ENCODE data around the gene SPACA6.
A peak's percentile ranks its signal among the peaks of the same experiment; 100 is the strongest.
"Not testable (repeated sequence)": the region's sequence is repeated elsewhere in the genome, so short reads cannot be mapped to it uniquely, and the experiment has no call there.

SPACA6 gene, protein sequence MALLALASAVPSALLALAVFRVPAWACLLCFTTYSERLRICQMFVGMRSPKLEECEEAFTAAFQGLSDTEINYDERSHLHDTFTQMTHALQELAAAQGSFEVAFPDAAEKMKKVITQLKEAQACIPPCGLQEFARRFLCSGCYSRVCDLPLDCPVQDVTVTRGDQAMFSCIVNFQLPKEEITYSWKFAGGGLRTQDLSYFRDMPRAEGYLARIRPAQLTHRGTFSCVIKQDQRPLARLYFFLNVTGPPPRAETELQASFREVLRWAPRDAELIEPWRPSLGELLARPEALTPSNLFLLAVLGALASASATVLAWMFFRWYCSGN

DNA sequence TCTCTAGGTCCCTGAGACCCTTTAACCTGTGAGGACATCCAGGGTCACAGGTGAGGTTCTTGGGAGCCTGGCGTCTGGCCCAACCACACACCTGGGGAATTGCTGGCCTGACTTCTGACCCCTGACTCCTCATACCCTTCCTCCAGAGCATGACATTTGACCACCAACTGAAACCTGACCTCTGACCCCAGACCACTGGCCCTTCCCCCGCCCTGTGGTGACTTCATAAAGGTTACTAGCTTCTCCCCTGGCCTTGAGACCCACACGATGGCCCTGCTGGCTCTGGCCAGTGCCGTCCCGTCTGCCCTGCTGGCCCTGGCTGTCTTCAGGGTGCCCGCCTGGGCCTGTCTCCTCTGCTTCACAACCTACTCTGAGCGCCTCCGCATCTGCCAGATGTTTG, at the start of gene SPACA6:
Gene SPACA6 (plus strand): TSS at position 71 of the 400 bp plus-strand sequence. CDS start 197 bp downstream, at position 268.
- Histone ChIP-seq H3K4me1 (ENCODE audit: control insufficient read depth, insufficient read depth, low read length) (peaks cover 35% of the 10 kb centered on the region), H3K36me3 (ENCODE audit: control insufficient read depth in 2 of 2, insufficient read depth in 2 of 2, low read length in 2 of 2) (peaks cover 20 to 49% of the 10 kb centered on the region in 2 donors), H3K27ac (ENCODE audit: low read length) (peak within 1 kb of the TSS; percentile 60), H3K4me3 (ENCODE audit: low read length in 2 of 2) (peak within 1 kb of the TSS; percentile 92 to 95), H3K9me3 (ENCODE audit: control insufficient read depth in 2 of 2, low read length in 2 of 2) (no peaks in the 10 kb centered on the region), H3K27me3 (ENCODE audit: control insufficient read depth in 1 of 2, insufficient read depth in 2 of 2, low read length in 2 of 2) (no peaks in the 10 kb centered on the region), H3K9ac (ENCODE audit: low read length in 2 of 2) (peak within 1 kb of the TSS; percentile 13 to 63)

DNA sequence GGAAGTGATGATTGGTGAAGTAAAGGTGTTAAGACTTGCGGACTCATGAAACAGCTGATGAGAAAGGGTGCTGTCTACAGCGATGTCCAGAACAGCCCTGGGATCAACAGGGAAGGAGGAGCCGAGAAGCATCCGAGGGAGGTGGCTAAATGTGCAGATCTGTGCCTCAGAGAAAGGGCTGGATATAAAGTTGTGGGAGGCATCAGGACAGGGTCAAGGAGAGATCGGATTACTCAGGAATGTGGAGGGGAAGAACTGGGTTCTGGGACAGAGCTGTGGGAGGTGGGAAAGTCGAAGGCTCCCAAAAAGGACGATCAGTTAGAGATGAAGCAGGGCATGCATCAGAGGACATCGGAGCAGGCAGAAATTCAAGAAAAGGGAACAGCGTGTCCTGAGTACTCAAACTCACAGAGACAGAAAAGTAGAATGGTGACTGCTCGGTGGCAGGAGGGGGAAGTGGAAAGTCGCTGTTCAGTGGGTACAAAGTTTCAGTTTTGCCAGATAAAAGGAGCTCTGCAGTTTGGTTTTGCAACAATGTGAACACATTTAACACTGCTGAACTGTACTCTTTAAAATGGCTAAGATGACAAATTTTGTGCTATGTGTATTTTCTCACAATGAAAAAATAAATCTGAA, 48.4 kb upstream of the SPACA6 start:
- peaks cover 0 to 4% of the 10 kb centered on the region in 2 donors for H3K27me3 ChIP-seq (ENCODE audit: control insufficient read depth in 1 of 2, insufficient read depth in 2 of 2, low read length in 2 of 2)
- no peak overlapping the region for H3K27ac ChIP-seq (ENCODE audit: low read length)
- H3K4me1 ChIP-seq (ENCODE audit: control insufficient read depth, insufficient read depth, low read length): no peaks in the 10 kb centered on the region
- H3K36me3 ChIP-seq (ENCODE audit: control insufficient read depth in 2 of 2, insufficient read depth in 2 of 2, low read length in 2 of 2): no peaks in the 10 kb centered on the region
- no peak overlapping the region for H3K9ac ChIP-seq (ENCODE audit: low read length in 2 of 2)
- H3K9me3 ChIP-seq (ENCODE audit: control insufficient read depth in 2 of 2, low read length in 2 of 2): no peaks in the 10 kb centered on the region
- no peak overlapping the region for H3K4me3 ChIP-seq (ENCODE audit: low read length in 2 of 2)

DNA sequence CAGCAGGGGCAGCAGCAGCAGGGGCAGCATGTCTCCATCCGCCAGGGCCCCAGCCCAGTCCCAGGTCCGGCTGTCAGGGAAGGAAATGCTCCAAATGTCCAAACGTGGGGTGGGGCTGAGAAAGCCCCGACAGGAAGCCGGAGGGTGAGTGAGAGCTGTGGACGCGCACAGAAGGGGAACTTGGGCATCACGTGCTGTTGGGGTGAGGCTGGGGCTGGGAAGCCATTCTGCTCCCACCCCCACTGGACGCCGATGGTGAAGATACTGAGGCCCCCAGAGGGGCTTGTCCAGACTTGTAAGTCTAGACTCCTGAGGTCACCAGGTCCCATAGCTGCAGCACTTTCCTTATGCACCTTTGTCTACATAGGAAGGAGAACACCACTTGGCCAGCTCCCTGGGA, 46.4 kb upstream of the SPACA6 start, which contains the start of gene SIGLEC14:
Gene SIGLEC14 (minus strand): TSS at position 96 of the 400 bp plus-strand sequence. CDS start 66 bp downstream, at position 30.
- not testable (repeated sequence) for H3K27ac ChIP-seq (ENCODE audit: low read length)

DNA sequence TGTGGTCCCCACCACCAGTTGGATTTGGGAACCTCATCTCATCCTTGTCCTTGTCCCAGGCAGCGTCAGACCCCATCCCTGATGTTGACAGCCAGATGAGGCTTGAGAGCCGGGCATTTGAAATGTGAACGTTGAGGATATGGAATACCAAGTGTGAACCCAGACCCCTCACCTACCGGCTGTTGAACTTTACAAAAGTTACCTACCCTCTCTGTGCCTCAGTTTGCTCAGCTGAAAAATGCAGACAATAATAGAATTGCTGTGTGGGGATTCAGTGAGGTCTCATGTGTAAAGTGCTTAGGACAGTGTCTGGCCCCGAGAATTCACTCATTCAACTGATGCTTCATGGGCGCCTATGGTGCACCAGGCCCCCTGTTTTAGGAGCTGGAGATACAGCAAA, 45.8 kb upstream of the SPACA6 start:
- Histone ChIP-seq H3K9me3 (ENCODE audit: control insufficient read depth in 2 of 2, low read length in 2 of 2) (no peaks in the 10 kb centered on the region), H3K4me1 (ENCODE audit: control insufficient read depth, insufficient read depth, low read length) (no peaks in the 10 kb centered on the region), H3K9ac (ENCODE audit: low read length in 2 of 2) (no peak overlapping the region), H3K36me3 (ENCODE audit: control insufficient read depth in 2 of 2, insufficient read depth in 2 of 2, low read length in 2 of 2) (no peaks in the 10 kb centered on the region), H3K4me3 (ENCODE audit: low read length in 2 of 2) (no peak overlapping the region), H3K27ac (ENCODE audit: low read length) (no peak overlapping the region), H3K27me3 (ENCODE audit: control insufficient read depth in 1 of 2, insufficient read depth in 2 of 2, low read length in 2 of 2) (peaks cover 0 to 6% of the 10 kb centered on the region in 2 donors)

More for the DNA sequence above, 46.4 kb upstream of the SPACA6 start, which contains the start of gene SIGLEC14:
- not testable (repeated sequence) for H3K4me3 ChIP-seq (ENCODE audit: low read length in 2 of 2); H3K27me3 ChIP-seq (ENCODE audit: control insufficient read depth in 1 of 2, insufficient read depth in 2 of 2, low read length in 2 of 2); H3K36me3 ChIP-seq (ENCODE audit: control insufficient read depth in 2 of 2, insufficient read depth in 2 of 2, low read length in 2 of 2); H3K9ac ChIP-seq (ENCODE audit: low read length in 2 of 2); H3K4me1 ChIP-seq (ENCODE audit: control insufficient read depth, insufficient read depth, low read length); H3K9me3 ChIP-seq (ENCODE audit: control insufficient read depth in 2 of 2, low read length in 2 of 2)

DNA sequence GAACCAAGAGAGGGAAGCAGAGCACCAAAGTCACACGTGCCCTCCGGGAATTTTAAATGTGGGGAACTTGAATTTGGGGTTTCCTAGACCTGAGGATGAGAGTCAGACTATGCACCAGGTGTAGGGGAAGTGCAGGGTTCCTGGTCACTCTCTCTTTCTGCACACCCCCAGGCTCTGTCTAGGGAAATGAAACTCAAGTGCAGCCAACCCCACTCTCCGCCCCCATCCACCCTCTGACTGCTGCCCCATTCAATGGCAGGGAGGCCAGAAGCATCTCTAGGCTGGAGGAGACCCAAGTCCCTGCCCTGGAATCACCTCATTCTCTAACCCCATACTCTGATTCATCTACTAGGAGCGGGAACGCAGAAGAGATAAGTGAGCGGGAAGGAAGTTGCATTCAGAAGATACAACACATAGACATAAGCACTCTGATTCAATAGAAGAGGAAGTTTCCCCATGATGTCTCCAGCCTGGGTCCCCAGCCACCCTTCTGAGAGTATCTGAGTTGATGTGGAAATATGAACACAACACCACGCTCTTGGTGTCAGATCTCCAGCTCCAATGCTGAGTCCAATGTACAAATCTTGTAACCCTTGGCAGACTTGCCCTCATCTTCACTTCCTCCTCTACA, 41.8 kb upstream of the SPACA6 start:
- Histone ChIP-seq H3K9ac (ENCODE audit: low read length in 2 of 2) (no peak overlapping the region), H3K27me3 (ENCODE audit: control insufficient read depth in 1 of 2, insufficient read depth in 2 of 2, low read length in 2 of 2) (peaks cover 0 to 7% of the 10 kb centered on the region in 2 donors), H3K4me1 (ENCODE audit: control insufficient read depth, insufficient read depth, low read length) (no peaks in the 10 kb centered on the region), H3K27ac (ENCODE audit: low read length) (no peak overlapping the region), H3K9me3 (ENCODE audit: control insufficient read depth in 2 of 2, low read length in 2 of 2) (no peaks in the 10 kb centered on the region), H3K4me3 (ENCODE audit: low read length in 2 of 2) (no peak overlapping the region), H3K36me3 (ENCODE audit: control insufficient read depth in 2 of 2, insufficient read depth in 2 of 2, low read length in 2 of 2) (no peaks in the 10 kb centered on the region)

DNA sequence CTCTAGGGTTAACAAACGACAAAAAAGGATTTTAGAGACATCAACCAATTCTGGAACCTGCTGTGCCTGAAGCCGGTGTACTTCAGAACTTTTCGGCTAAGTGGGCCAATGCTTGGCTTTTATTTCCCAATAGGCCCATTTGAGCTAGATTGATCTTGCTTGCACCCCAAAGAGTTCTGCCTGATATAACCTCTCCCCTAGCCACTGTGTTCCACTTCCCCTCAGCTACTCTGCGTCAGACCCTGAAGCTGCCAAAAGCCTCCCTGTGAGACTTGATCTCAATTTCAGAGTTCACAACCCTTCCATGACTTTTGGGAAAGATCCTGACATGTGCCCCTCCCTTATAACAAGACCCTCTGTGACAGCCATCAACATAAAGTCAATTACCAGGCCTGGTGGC, 40.9 kb upstream of the SPACA6 start:
- H3K4me1 ChIP-seq (ENCODE audit: control insufficient read depth, insufficient read depth, low read length): no peaks in the 10 kb centered on the region
- no peaks in the 10 kb centered on the region for H3K36me3 ChIP-seq (ENCODE audit: control insufficient read depth in 2 of 2, insufficient read depth in 2 of 2, low read length in 2 of 2)
- H3K9me3 ChIP-seq (ENCODE audit: control insufficient read depth in 2 of 2, low read length in 2 of 2): no peaks in the 10 kb centered on the region
- H3K9ac ChIP-seq (ENCODE audit: low read length in 2 of 2): no peak overlapping the region
- no peak overlapping the region for H3K4me3 ChIP-seq (ENCODE audit: low read length in 2 of 2)
- H3K27me3 ChIP-seq (ENCODE audit: control insufficient read depth in 1 of 2, insufficient read depth in 2 of 2, low read length in 2 of 2): peaks cover 0 to 5% of the 10 kb centered on the region in 2 donors
- no peak overlapping the region for H3K27ac ChIP-seq (ENCODE audit: low read length)

DNA sequence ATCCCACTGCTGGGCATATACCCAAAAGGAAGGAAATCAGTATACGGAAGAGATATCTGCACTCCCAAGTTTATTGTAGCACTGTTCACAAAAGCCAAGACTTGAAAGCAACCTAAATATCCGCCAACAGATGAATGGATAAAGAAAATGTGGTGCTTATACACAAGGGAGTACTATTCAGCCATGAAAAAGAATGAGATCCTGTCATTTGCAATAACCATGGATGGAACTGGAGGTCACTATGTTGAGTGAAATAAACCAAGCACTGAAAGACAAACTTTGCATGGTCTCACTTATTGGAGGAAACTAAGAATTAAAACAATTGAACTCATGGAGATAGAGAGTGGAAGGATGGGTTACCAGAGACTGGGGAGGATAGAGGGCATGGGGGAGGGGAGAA, 40.0 kb upstream of the SPACA6 start:
- no peak overlapping the region for H3K4me3 ChIP-seq (ENCODE audit: low read length in 2 of 2)
- H3K27me3 ChIP-seq (ENCODE audit: control insufficient read depth in 1 of 2, insufficient read depth in 2 of 2, low read length in 2 of 2): peaks cover 0 to 3% of the 10 kb centered on the region in 2 donors
- no peaks in the 10 kb centered on the region for H3K36me3 ChIP-seq (ENCODE audit: control insufficient read depth in 2 of 2, insufficient read depth in 2 of 2, low read length in 2 of 2)
- H3K4me1 ChIP-seq (ENCODE audit: control insufficient read depth, insufficient read depth, low read length): no peaks in the 10 kb centered on the region
- H3K9me3 ChIP-seq (ENCODE audit: control insufficient read depth in 2 of 2, low read length in 2 of 2): no peaks in the 10 kb centered on the region
- H3K27ac ChIP-seq (ENCODE audit: low read length): no peak overlapping the region
- H3K9ac ChIP-seq (ENCODE audit: low read length in 2 of 2): no peak overlapping the region

DNA sequence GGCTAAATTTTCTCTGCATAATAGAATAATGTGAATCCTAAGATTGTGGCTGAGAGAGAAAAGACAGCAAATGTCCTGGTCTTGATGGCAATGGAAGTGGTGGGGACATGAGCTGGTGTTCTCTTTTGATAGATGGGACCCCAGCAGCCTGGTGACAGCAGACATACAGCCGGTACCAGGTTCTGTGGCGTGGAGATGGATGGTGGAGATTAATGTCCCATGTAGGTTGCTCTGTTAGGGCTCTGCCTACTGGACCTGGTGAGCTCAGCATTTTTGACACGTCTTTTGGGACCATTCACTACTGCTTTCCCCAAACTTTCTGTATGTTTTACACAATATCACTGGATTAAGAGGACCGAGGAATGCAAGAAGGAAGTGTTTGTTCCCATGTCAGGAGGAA, 38.3 kb upstream of the SPACA6 start:
- peaks cover 0 to 3% of the 10 kb centered on the region in 2 donors for H3K27me3 ChIP-seq (ENCODE audit: control insufficient read depth in 1 of 2, insufficient read depth in 2 of 2, low read length in 2 of 2)
- no peak overlapping the region for H3K27ac ChIP-seq (ENCODE audit: low read length)
- no peak overlapping the region for H3K4me3 ChIP-seq (ENCODE audit: low read length in 2 of 2)
- H3K9ac ChIP-seq (ENCODE audit: low read length in 2 of 2): no peak overlapping the region
- H3K9me3 ChIP-seq (ENCODE audit: control insufficient read depth in 2 of 2, low read length in 2 of 2): no peaks in the 10 kb centered on the region
- no peaks in the 10 kb centered on the region for H3K4me1 ChIP-seq (ENCODE audit: control insufficient read depth, insufficient read depth, low read length)
- H3K36me3 ChIP-seq (ENCODE audit: control insufficient read depth in 2 of 2, insufficient read depth in 2 of 2, low read length in 2 of 2): no peaks in the 10 kb centered on the region

DNA sequence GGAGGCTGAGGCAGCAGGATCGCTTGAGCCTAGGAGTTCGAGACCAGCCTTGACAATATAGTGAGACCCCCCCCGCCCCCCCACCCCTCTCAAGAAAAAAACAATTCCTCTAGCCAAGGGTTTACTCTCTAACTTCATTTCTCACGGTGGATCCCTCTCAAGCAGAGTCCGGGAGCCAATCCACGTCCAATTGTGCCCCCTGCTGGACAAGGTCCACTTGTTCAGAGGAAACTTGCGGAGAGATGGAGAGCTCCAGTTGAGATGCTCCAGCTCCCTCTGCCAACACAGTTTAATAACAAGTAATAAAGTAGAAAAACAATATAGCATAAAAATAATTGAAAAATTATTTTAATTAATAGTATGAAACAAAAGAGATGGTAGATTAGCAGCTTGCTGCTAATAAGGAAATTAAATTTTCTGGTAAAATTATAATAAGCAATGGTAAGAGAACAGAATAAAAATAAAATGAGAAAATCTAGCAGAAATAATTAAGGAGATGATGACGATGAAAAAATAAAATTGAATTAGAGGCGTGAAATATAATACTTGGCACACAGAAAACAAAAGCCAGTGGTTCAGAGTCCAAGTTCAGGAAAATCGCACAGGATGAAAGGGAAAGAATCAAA, 32.0 kb upstream of the SPACA6 start:
- no peaks in the 10 kb centered on the region for H3K4me1 ChIP-seq (ENCODE audit: control insufficient read depth, insufficient read depth, low read length)
- H3K27me3 ChIP-seq (ENCODE audit: control insufficient read depth in 1 of 2, insufficient read depth in 2 of 2, low read length in 2 of 2): peaks cover 3 to 6% of the 10 kb centered on the region in 2 donors
- H3K9me3 ChIP-seq (ENCODE audit: control insufficient read depth in 2 of 2, low read length in 2 of 2): no peaks in the 10 kb centered on the region
- H3K27ac ChIP-seq (ENCODE audit: low read length): no peak overlapping the region
- H3K9ac ChIP-seq (ENCODE audit: low read length in 2 of 2): no peak overlapping the region
- H3K36me3 ChIP-seq (ENCODE audit: control insufficient read depth in 2 of 2, insufficient read depth in 2 of 2, low read length in 2 of 2): no peaks in the 10 kb centered on the region
- H3K4me3 ChIP-seq (ENCODE audit: low read length in 2 of 2): no peak overlapping the region

DNA sequence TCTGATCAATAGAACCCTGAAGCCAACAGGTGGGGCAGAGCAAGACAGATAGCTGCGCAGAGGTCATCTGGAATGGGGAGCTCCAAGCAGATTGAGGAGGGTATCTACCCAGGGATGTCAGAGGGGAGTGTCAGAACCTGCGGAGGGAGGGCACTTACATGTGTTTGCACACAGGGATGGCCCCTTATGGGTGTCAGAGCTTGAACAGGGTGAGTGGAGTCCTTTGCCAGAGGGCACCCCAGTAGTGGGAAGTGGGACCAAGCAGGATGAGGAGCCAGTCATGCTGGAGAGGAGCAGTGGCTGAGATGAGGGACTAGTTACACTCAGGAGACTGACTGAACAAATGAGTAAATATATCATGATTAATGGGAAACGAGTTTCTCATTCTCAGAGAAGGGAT, 29.5 kb upstream of the SPACA6 start:
- H3K27ac ChIP-seq (ENCODE audit: low read length): no peak overlapping the region
- no peaks in the 10 kb centered on the region for H3K36me3 ChIP-seq (ENCODE audit: control insufficient read depth in 2 of 2, insufficient read depth in 2 of 2, low read length in 2 of 2)
- no peaks in the 10 kb centered on the region for H3K4me1 ChIP-seq (ENCODE audit: control insufficient read depth, insufficient read depth, low read length)
- no peak overlapping the region for H3K4me3 ChIP-seq (ENCODE audit: low read length in 2 of 2)
- no peak overlapping the region for H3K9ac ChIP-seq (ENCODE audit: low read length in 2 of 2)
- peaks cover 3 to 6% of the 10 kb centered on the region in 2 donors for H3K27me3 ChIP-seq (ENCODE audit: control insufficient read depth in 1 of 2, insufficient read depth in 2 of 2, low read length in 2 of 2)
- H3K9me3 ChIP-seq (ENCODE audit: control insufficient read depth in 2 of 2, low read length in 2 of 2): no peaks in the 10 kb centered on the region
